ENCODE measurements around the gene CDH13. TPM values are rescaled to one million over a fixed set of nuclear protein-coding genes. Genes with fewer than 3 reads are reported as not detected.

The CDH13 gene
- total and polyA plus RNA-seq, 2 of the 8 experiments (the other 6 are each of a cell fraction or from before 2014, with no cell fraction given), result 2.3 to 2.4 TPM

DNA sequence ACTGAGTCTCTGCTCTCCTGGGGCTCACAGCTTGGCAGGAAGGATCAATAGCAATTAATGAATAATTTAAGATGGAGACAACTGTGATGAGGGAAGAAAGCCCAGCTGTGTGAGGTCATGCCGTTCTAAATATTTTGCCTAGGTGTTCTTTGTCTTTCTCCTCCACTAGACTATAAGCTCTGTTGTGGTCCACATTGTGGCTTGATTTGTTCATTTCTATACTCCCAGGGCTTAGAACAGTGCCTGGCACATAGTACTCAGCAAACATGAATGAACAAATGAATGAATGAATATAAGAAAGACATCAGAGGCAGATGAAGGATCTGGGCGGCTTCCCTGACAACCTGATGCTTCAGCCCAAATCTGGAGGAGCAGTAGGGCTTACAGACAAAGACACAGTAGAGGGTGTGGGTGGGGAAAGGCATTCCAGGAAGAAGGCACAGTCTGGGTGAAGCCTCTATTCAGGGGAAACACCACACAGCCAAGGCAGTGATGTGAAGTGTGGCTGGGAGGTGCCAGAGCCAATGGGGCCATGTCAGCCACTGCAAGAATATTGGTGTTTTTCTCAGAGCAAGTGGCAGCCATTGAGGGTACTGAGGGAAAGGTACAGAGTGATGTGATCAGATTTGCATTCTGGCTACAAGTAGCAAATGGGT is 8.3 kb downstream of the CDH13 start:
- Histone ChIP-seq H3K4me3 (ENCODE audit: extremely low read depth in 1 of 4, insufficient read depth in 2 of 4, low read depth in 3 of 4, low read length in 4 of 4) (no peak overlapping the region), H3K79me1 (ENCODE audit: low read depth, low read length) (no peaks in the 10 kb centered on the region), H4K91ac (replicated peaks; ENCODE audit: insufficient read length, low read length) (no peak overlapping the region), H2BK5ac (ENCODE audit: low read depth, low read length) (no peak overlapping the region), H3K27me3 (replicated peaks in 1 of 4; ENCODE audit: control insufficient read depth in 3 of 4, extremely low read depth in 1 of 4, insufficient read depth in 3 of 4, low read length in 3 of 4) (no peaks in the 10 kb centered on the region), H4K20me1 (replicated peaks in 1 of 2; ENCODE audit: control insufficient read depth in 1 of 2, insufficient read depth in 2 of 2, low read length in 2 of 2) (no peaks in the 10 kb centered on the region), H3K4me1 (replicated peaks in 1 of 4; ENCODE audit: control insufficient read depth in 3 of 4, insufficient read depth in 4 of 4, low read length in 3 of 4) (no peaks in the 10 kb centered on the region; a peak in 1 of 7 replicates), H2AK5ac (ENCODE audit: low read depth, low read length) (no peak overlapping the region), H3K9me3 (ENCODE audit: insufficient read depth in 2 of 2, low read depth in 1 of 2, low read length in 1 of 2) (0 out of 4 replicates have a peak, but pooled peaks cover 0 to 3% of the 10 kb centered on the region in 2 experiments), H4K8ac (ENCODE audit: extremely low read depth, insufficient read depth, low read length) (no peak overlapping the region), H2BK12ac (ENCODE audit: low read depth, low read length) (no peak overlapping the region), H3K18ac (ENCODE audit: extremely low read depth, low read length) (no peak overlapping the region), H4K5ac (ENCODE audit: insufficient read length, low read depth, low read length) (no peak overlapping the region), H3K79me2 (ENCODE audit: control insufficient read depth in 1 of 2, insufficient read depth in 2 of 2, low read length in 2 of 2) (no peaks in the 10 kb centered on the region), H2BK15ac (ENCODE audit: low read length) (no peak overlapping the region), H3K4ac (replicated peaks; ENCODE audit: insufficient read length, low read depth, low read length) (no peak overlapping the region), H3K9ac (replicated peaks in 1 of 4; ENCODE audit: extremely low read depth in 1 of 4, low read depth in 3 of 4, low read length in 3 of 4) (no peak overlapping the region), H3K4me2 (ENCODE audit: insufficient read depth in 1 of 2, low read depth in 2 of 2, low read length in 2 of 2) (no peak overlapping the region), H3K14ac (ENCODE audit: insufficient read length) (no peak overlapping the region), H3K56ac (replicated peaks; ENCODE audit: insufficient read length, low read depth, low read length) (no peak overlapping the region), H2BK120ac (replicated peaks; ENCODE audit: low read depth, low read length) (no peak overlapping the region), H3K23ac (ENCODE audit: insufficient read length) (no peak overlapping the region), H3K27ac (ENCODE audit: low read depth, low read length) (no peak overlapping the region), H2AFZ (ENCODE audit: low read length) (no peak overlapping the region), H3K23me2 (ENCODE audit: low read depth, low read length) (no peaks in the 10 kb centered on the region), H3K36me3 (ENCODE audit: control insufficient read depth in 2 of 4, insufficient read depth in 4 of 4, low read length in 3 of 4) (no peaks in the 10 kb centered on the region), H2BK20ac (ENCODE audit: low read length) (peak overlapping the region; percentile 11; the same call in 1 of the 2 replicates)
- 91% methylated on average over 2 of the region's 2 CpGs; no CpG with 5 or more reads in 1 of the 2 experiments for WGBS, 2 experiments (ENCODE audit: extremely low coverage in 1 of 2, insufficient coverage in 1 of 2, insufficient read length in 1 of 2, insufficient replicate concordance in 2 of 2, low coverage in 1 of 2, low lambda C conversion rate in 2 of 2, missing lambda C conversion rate in 1 of 2)
- no peak for FAIRE-seq
- POLR2A ChIA-PET (ENCODE audit: partially characterized antibody), result no interaction called here
- no peak for DNase-seq (ENCODE audit: low read depth in 1 of 2, low spot score in 2 of 2)
- CTCF ChIA-PET (ENCODE audit: partially characterized antibody), result interaction anchor here (0.9 to 5.4 kb wide), 3 partner anchors 9 to 69 kb away, joined by 3 to 36 read pairs (median 3); no protein-coding TSS in a partner anchor
- TF ChIP-seq SP2 (IDR thresholded peaks at IDR 0.05; ENCODE audit: low read length) (no peak), CBX8 (IDR thresholded peaks at IDR 0.05; ENCODE audit: borderline replicate concordance, low read depth, low read length) (no peak), ZNF274 (IDR thresholded peaks at IDR 0.05; ENCODE audit: borderline replicate concordance, extremely low read depth, low read length) (no peak), TBP (IDR thresholded peaks at IDR 0.05; ENCODE audit: low read depth, low read length) (no peak), RFX5 (IDR thresholded peaks at IDR 0.05; ENCODE audit: borderline replicate concordance, low read depth, low read length) (no peak), KDM1A (IDR thresholded peaks at IDR 0.05; ENCODE audit: borderline replicate concordance, low read length) (no peak), TAF7 (optimal IDR thresholded peaks at IDR 0.05; ENCODE audit: borderline replicate concordance, low read depth, low read length) (no peak)
- TF ChIP-seq, protein P1, sequence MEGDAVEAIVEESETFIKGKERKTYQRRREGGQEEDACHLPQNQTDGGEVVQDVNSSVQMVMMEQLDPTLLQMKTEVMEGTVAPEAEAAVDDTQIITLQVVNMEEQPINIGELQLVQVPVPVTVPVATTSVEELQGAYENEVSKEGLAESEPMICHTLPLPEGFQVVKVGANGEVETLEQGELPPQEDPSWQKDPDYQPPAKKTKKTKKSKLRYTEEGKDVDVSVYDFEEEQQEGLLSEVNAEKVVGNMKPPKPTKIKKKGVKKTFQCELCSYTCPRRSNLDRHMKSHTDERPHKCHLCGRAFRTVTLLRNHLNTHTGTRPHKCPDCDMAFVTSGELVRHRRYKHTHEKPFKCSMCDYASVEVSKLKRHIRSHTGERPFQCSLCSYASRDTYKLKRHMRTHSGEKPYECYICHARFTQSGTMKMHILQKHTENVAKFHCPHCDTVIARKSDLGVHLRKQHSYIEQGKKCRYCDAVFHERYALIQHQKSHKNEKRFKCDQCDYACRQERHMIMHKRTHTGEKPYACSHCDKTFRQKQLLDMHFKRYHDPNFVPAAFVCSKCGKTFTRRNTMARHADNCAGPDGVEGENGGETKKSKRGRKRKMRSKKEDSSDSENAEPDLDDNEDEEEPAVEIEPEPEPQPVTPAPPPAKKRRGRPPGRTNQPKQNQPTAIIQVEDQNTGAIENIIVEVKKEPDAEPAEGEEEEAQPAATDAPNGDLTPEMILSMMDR (IDR thresholded peaks at IDR 0.05; ENCODE audit: control extremely low read depth in 1 of 3, insufficient read depth in 1 of 3, low read depth in 1 of 3, low read length in 3 of 3), result no peak
